Transverse colon (tissue), 4 donors: ENCODE data around the gene MCC. TPM values are rescaled to one million over a fixed set of nuclear protein-coding genes. Genes with fewer than 3 reads are reported as not detected.
A peak's percentile ranks its signal among the peaks of the same experiment; 100 is the strongest.

Experiments used
- DNase-seq: peaks from one replicate; pipeline ENCODE4 v3.0.0-alpha.2; 2019
- H3K27ac ChIP-seq, 4 donors: fragments of 200-600 bp; sonication (generic); 2 replicates each; pipeline ENCODE4 v1.5.1; 2016 to 2018; ENCODE audit warnings: inconsistent platforms in 4 of 4
- H3K27me3 ChIP-seq: fragments of 200-600 bp; sonication (generic); 2 replicates; pipeline ENCODE4 v1.5.1; 2017; ENCODE audit warnings: inconsistent platforms
- H3K36me3 ChIP-seq, 4 donors: fragments of 200-600 bp; sonication (generic); 2 replicates each; pipeline ENCODE4 v1.5.1; 2017 to 2019; ENCODE audit warnings: inconsistent platforms in 4 of 4
- H3K4me1 ChIP-seq, 4 donors: fragments of 200-600 bp; sonication (generic); 2 replicates each; pipeline ENCODE4 v1.5.1; 2017 to 2020; ENCODE audit warnings: inconsistent platforms in 4 of 4
- H3K4me3 ChIP-seq, 4 donors: fragments of 200-600 bp; sonication (generic); 1 replicate in 1 of 4; 2 replicates in 3 of 4; pipeline versions ENCODE4 v1.5.1 to v1.6.1; 2017 to 2019; ENCODE audit warnings: inconsistent platforms in 4 of 4
- H3K9me3 ChIP-seq, 2 donors: fragments of 200-600 bp; sonication (generic); 2 replicates each; pipeline ENCODE4 v1.5.1; 2017 to 2019; ENCODE audit warnings: inconsistent platforms in 2 of 2
- CTCF ChIP-seq, 5 experiments: fragments of 200-600 bp in 3 of 5; fragments of 450-650 bp in 2 of 5; sonication (generic) in 3 of 5; IDR thresholded peaks; 1 replicate in 2 of 5; 2 replicates in 3 of 5; pipeline ENCODE4 v1.5.1; 2016 to 2017; ENCODE audit warnings: antibody characterized with exemption in 5 of 5, inconsistent platforms in 3 of 5, mild to moderate bottlenecking in 2 of 5, moderate library complexity in 1 of 5
- EP300 ChIP-seq: sonication (generic); formaldehyde crosslinking; IDR thresholded peaks from one replicate; pipeline ENCODE4 v1.6.1; 2017; ENCODE audit warnings: antibody characterized with exemption, low read depth
- POLR2A ChIP-seq: fragments of 450-650 bp; IDR thresholded peaks from one replicate; pipeline ENCODE4 v1.6.1; 2016; ENCODE audit warnings: antibody characterized with exemption, mild to moderate bottlenecking, moderate library complexity
- POLR2AphosphoS5 ChIP-seq, 3 donors: sonication (generic); formaldehyde crosslinking; IDR thresholded peaks; one replicate each; pipeline ENCODE4 v1.6.1; 2016; ENCODE audit warnings: antibody characterized with exemption in 3 of 3
- WGBS, 2 donors: methylation state at CpG; one replicate each; pipeline ENCODE4 v1.1.5; 2018; ENCODE audit warnings: low coverage in 1 of 2; 5-methylcytosine and 5-hydroxymethylcytosine counted together
- in situ Hi-C, 4 donors: fragments of 200-750 bp; cut with MboI; loops; one replicate each; pipeline versions ENCODE4 v1.15.0 to v1.15.1; 2017; ENCODE audit warnings: low sequenced_read_pairs in 3 of 4, low pct_ligation_motif_present in 1 of 4, low pct_unique_long_range_greater_than_20kb in 1 of 4
- intact Hi-C: fragments of 100-400 bp; cut with DNase I; formaldehyde crosslinking; loops from one replicate; pipeline ENCODE4 v1.15.1; 2023; ENCODE audit warnings: low total_unique reads
- total RNA-seq, 4 donors: library from RNA; depleted of rRNA; stranded (reverse); fragments of >200 nt; gene quantifications; one replicate each; pipeline ENCODE4 v1.1.0, GENCODE V29; 2016

MCC gene
- total RNA-seq, 4 donors from 2014 or later, result 2.6 to 28.4 (median 16.4) TPM

GRCh38 chr5:113250341-113250953 is 237.8 kb downstream of the MCC start:
- Histone ChIP-seq H3K9me3 (no peaks in the 10 kb centered on the region), H3K4me3 (no peak overlapping the region), H3K4me1 (peaks cover 0 to 10% (median 0%) of the 10 kb centered on the region in 4 donors), H3K36me3 (no peaks in the 10 kb centered on the region), H3K27ac (peak overlapping the region; percentile 44 to 66 (median 58)), H3K27me3 (no peaks in the 10 kb centered on the region)
- in situ Hi-C loops, result no loop called here
- DNase-seq, result peak; percentile 28
- intact Hi-C loops, result no loop called here
- WGBS, 2 donors, result 57 to 69% methylated on average over 6 to 7 of the region's 7 CpGs
- peak in 2 of 3 donors; percentile 31 to 52 for TF ChIP-seq POLR2AphosphoS5 (IDR thresholded peaks at IDR 0.05)
- TF ChIP-seq POLR2A, result no peak
- TF ChIP-seq EP300, result no peak

GRCh38 chr5:113249206-113249605 is 239.0 kb downstream of the MCC start:
- H3K27ac ChIP-seq, result peak overlapping the region; percentile 32 to 66 (median 47)
- TF ChIP-seq CTCF (IDR thresholded peaks at IDR 0.05) (no peak), EP300 (no peak), POLR2AphosphoS5 (IDR thresholded peaks at IDR 0.05) (no peak), POLR2A (no peak)
- 77% methylated on average over 1 of the region's 1 CpG; no CpG with 5 or more reads in 1 of the 2 donors for WGBS, 2 donors

GRCh38 chr5:113246361-113246870 is 241.8 kb downstream of the MCC start:
- Histone ChIP-seq H3K4me1 (peaks cover 0 to 10% (median 0%) of the 10 kb centered on the region in 4 donors), H3K36me3 (no peaks in the 10 kb centered on the region), H3K4me3 (no peak overlapping the region), H3K9me3 (no peaks in the 10 kb centered on the region), H3K27me3 (no peaks in the 10 kb centered on the region), H3K27ac (peak overlapping the region; percentile 26 to 67 (median 66))
- in situ Hi-C loops (no loop called here), intact Hi-C loops (no loop called here)
- WGBS, 2 donors, result 51 to 56% methylated on average over 5 of the region's 5 CpGs
- DNase-seq, result no peak
- TF ChIP-seq EP300 (no peak), POLR2AphosphoS5 (IDR thresholded peaks at IDR 0.05) (no peak), POLR2A (no peak), CTCF (IDR thresholded peaks at IDR 0.05) (no peak)

More at GRCh38 chr5:113249206-113249605, 239.0 kb downstream of the MCC start:
- intact Hi-C loops (no loop called here), in situ Hi-C loops (no loop called here)
- Histone ChIP-seq H3K4me1 (peaks cover 0 to 10% (median 0%) of the 10 kb centered on the region in 4 donors), H3K36me3 (no peaks in the 10 kb centered on the region), H3K27me3 (no peaks in the 10 kb centered on the region), H3K4me3 (no peak overlapping the region), H3K9me3 (no peaks in the 10 kb centered on the region)
- no peak for DNase-seq

- intact Hi-C loops, result no loop called here
Measured at GRCh38 chr5:113245427-113246225, 242.6 kb downstream of the MCC start.

More at GRCh38 chr5:113245427-113246225, 242.6 kb downstream of the MCC start:
- in situ Hi-C loops, result no loop called here
- DNase-seq, result no peak
- Histone ChIP-seq H3K9me3 (no peaks in the 10 kb centered on the region), H3K36me3 (no peaks in the 10 kb centered on the region), H3K27ac (peak overlapping the region; percentile 26 to 67 (median 66)), H3K4me1 (peaks cover 0 to 10% (median 0%) of the 10 kb centered on the region in 4 donors), H3K27me3 (no peaks in the 10 kb centered on the region), H3K4me3 (no peak overlapping the region)
- WGBS, 2 donors, result 64 to 65% methylated on average over 2 of the region's 2 CpGs
- TF ChIP-seq EP300 (no peak), POLR2AphosphoS5 (IDR thresholded peaks at IDR 0.05) (no peak), POLR2A (no peak), CTCF (IDR thresholded peaks at IDR 0.05) (no peak)
